HG02938 (cell line): ENCODE data around the gene RNF10.
A peak's percentile ranks its signal among the peaks of the same experiment; 100 is the strongest.
"Not testable (repeated sequence)": the region's sequence is repeated elsewhere in the genome, so short reads cannot be mapped to it uniquely, and the experiment has no call there.

ENCODE experiments used
- ATAC-seq: cut with Tn5 transposase; IDR thresholded peaks from one replicate; pipeline ENCODE4 v1.9.1; 2021; ENCODE audit warnings: mild to moderate bottlenecking, moderate library complexity; ENCODE audit not compliant: unreplicated experiment

The RNF10 gene

GRCh38 chr12:120528861-120529525, 5.2 kb upstream of the RNF10 start, which contains the start of gene COQ5:
Gene COQ5 (minus strand): TSS chr12:120529158. CDS start chr12:120529141, 17 bp downstream.
- peak; percentile 67 for ATAC-seq

GRCh38 chr12:120529641-120530417, 4.3 kb upstream of the RNF10 start:
- ATAC-seq: no peak

GRCh38 chr12:120530418-120530761, 3.8 kb upstream of the RNF10 start:
- ATAC-seq: not testable (repeated sequence)

- no peak for ATAC-seq
Measured at GRCh38 chr12:120532701-120533238, 1.4 kb upstream of the RNF10 start.

GRCh38 chr12:120534703-120535655, 823 bp downstream of the RNF10 start:
- ATAC-seq: peak; percentile 27

- no peak for ATAC-seq
Measured at GRCh38 chr12:120536064-120536791, 2.1 kb downstream of the RNF10 start.

GRCh38 chr12:120537856-120538220, 3.7 kb downstream of the RNF10 start:
- no peak for ATAC-seq

GRCh38 chr12:120538281-120539156, 4.4 kb downstream of the RNF10 start:
- no peak for ATAC-seq

GRCh38 chr12:120539303-120539702, 5.1 kb downstream of the RNF10 start:
- ATAC-seq: no peak

GRCh38 chr12:120540445-120540844, 6.3 kb downstream of the RNF10 start:
- ATAC-seq: no peak

GRCh38 chr12:120542166-120542565, 8.0 kb downstream of the RNF10 start:
- ATAC-seq: no peak

- no peak for ATAC-seq
Measured at GRCh38 chr12:120544691-120545090, 10.5 kb downstream of the RNF10 start.

- no peak for ATAC-seq
Measured at GRCh38 chr12:120546050-120546386, 11.9 kb downstream of the RNF10 start.

- ATAC-seq: no peak
Measured at GRCh38 chr12:120554678-120555077, 20.5 kb downstream of the RNF10 start.

GRCh38 chr12:120557589-120557988, 23.4 kb downstream of the RNF10 start:
- no peak for ATAC-seq

GRCh38 chr12:120562906-120563305, 28.8 kb downstream of the RNF10 start:
- ATAC-seq: no peak

- ATAC-seq: no peak
Measured at GRCh38 chr12:120563495-120563894, 29.3 kb downstream of the RNF10 start.

- no peak for ATAC-seq
Measured at GRCh38 chr12:120571299-120571698, 37.1 kb downstream of the RNF10 start.

- ATAC-seq: no peak
Measured at GRCh38 chr12:120573560-120573959, 39.4 kb downstream of the RNF10 start.

- ATAC-seq: no peak
Measured at GRCh38 chr12:120574106-120574505, 40.0 kb downstream of the RNF10 start.
